A673 (cell line): ENCODE data around the gene POPDC2. TPM values are rescaled to one million over a fixed set of nuclear protein-coding genes. Genes with fewer than 3 reads are reported as not detected.

ENCODE experiments used
- BruUV-seq: library from RNA; stranded (reverse); fragments of 400-500 nt; replicated peaks from 2 replicates; lab custom pipeline; 2021; lab: Mats Ljungman, UMichigan
- CTCF ChIA-PET: fragments of 300-600 bp; sonication (Branson Sonifier 250); formaldehyde crosslinking; loops from one replicate; lab custom pipeline; 2022; ENCODE audit warnings: antibody characterized with exemption; lab: Charles Lee
- POLR2A ChIA-PET: fragments of 300-600 bp; sonication (Branson Sonifier 250); formaldehyde crosslinking; loops from one replicate; lab custom pipeline; 2022; ENCODE audit warnings: antibody characterized with exemption; ENCODE audit not compliant: low non-redundant PET; lab: Charles Lee
- DNase-seq: peaks from one replicate; pipeline ENCODE4 v3.0.0-alpha.2; 2015; ENCODE audit warnings: low spot score
- H3K27ac ChIP-seq: fragments of 200-600 bp; sonication (generic); 2 replicates; pipeline ENCODE4 v1.5.1; 2016; ENCODE audit warnings: mixed run types, low read depth, mild to moderate bottlenecking, mixed read lengths, antibody characterized with exemption, low read length; ENCODE audit not compliant: poor library complexity, severe bottlenecking
- H3K27me3 ChIP-seq: fragments of 200-600 bp; sonication (generic); replicated peaks from 2 replicates; pipeline ENCODE4 v1.6.1; 2017; ENCODE audit warnings: mixed run types, low read depth, mild to moderate bottlenecking, mixed read lengths, antibody characterized with exemption, low read length; ENCODE audit not compliant: insufficient read depth, poor library complexity
- H3K36me3 ChIP-seq: fragments of 200-600 bp; sonication (generic); 2 replicates; pipeline ENCODE4 v1.6.1; 2016; ENCODE audit warnings: mixed run types, mild to moderate bottlenecking, mixed read lengths, antibody characterized with exemption, low read length; ENCODE audit not compliant: insufficient read depth, poor library complexity, severe bottlenecking
- H3K4me1 ChIP-seq: fragments of 200-600 bp; sonication (generic); 2 replicates; pipeline ENCODE4 v1.6.1; 2017; ENCODE audit warnings: mixed run types, mild to moderate bottlenecking, mixed read lengths, antibody characterized with exemption, low read length; ENCODE audit not compliant: insufficient read depth, poor library complexity, severe bottlenecking
- H3K4me3 ChIP-seq: fragments of 200-600 bp; sonication (generic); 2 replicates; pipeline ENCODE4 v1.5.1; 2016; ENCODE audit warnings: low read depth, mixed run types, mild to moderate bottlenecking, mixed read lengths, low read length; ENCODE audit not compliant: poor library complexity, severe bottlenecking
- H3K9me3 ChIP-seq: fragments of 200-600 bp; sonication (generic); 2 replicates; pipeline ENCODE4 v1.6.1; 2016; ENCODE audit warnings: mixed run types, low read depth, mild to moderate bottlenecking, mixed read lengths, antibody characterized with exemption, low read length; ENCODE audit not compliant: poor library complexity, severe bottlenecking
- EZH2 ChIP-seq: fragments of 200-600 bp; sonication (generic); IDR thresholded peaks from 2 replicates; pipeline ENCODE4 v1.6.1; 2017; ENCODE audit warnings: borderline replicate concordance, low read depth, mild to moderate bottlenecking, mixed read lengths, antibody characterized with exemption, low read length; ENCODE audit not compliant: poor library complexity, severe bottlenecking
- intact Hi-C: fragments of 100-400 bp; cut with micrococcal nuclease; formaldehyde crosslinking; loops from one replicate; pipeline ENCODE4 v1.10.0; 2022; ENCODE audit not compliant: unreplicated experiment
- total RNA-seq: library from RNA; stranded (reverse); gene quantifications from 2 replicates; pipeline ENCODE4 v1.2.3, GENCODE V29; 2021
- TF ChIP-seq, protein P1 (sequence below): fragments of 300-800, 200-600 bp; sonication (generic); conservative IDR thresholded peaks from 2 replicates; pipeline ENCODE4 v1.5.1; 2017; ENCODE audit warnings: low read depth, mild to moderate bottlenecking, antibody characterized with exemption, low read length, moderate library complexity, mixed read lengths

POPDC2 gene
- total RNA-seq, 1 experiment from 2014 or later = 0.99 TPM

DNA sequence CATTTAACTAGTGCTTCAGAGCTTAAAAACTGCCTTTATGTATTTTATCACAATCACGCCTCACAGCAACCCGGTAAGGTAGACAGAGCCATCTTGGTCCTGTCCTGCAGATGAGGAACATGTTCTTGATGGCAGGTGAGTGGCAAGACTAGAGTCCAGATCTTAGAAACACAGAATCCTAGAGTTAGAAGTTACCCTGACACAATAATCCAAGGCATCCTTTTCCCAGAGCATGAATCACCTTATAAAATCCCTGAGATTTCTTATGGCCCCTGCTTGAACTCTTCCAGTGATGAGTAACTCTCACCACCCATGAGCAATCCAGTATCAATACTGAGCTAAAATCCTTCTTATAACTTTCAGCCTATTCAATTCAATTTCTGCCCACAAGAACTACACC is 16.9 kb downstream of the POPDC2 start:
- no peak for TF ChIP-seq EZH2
- TF ChIP-seq, protein P1, sequence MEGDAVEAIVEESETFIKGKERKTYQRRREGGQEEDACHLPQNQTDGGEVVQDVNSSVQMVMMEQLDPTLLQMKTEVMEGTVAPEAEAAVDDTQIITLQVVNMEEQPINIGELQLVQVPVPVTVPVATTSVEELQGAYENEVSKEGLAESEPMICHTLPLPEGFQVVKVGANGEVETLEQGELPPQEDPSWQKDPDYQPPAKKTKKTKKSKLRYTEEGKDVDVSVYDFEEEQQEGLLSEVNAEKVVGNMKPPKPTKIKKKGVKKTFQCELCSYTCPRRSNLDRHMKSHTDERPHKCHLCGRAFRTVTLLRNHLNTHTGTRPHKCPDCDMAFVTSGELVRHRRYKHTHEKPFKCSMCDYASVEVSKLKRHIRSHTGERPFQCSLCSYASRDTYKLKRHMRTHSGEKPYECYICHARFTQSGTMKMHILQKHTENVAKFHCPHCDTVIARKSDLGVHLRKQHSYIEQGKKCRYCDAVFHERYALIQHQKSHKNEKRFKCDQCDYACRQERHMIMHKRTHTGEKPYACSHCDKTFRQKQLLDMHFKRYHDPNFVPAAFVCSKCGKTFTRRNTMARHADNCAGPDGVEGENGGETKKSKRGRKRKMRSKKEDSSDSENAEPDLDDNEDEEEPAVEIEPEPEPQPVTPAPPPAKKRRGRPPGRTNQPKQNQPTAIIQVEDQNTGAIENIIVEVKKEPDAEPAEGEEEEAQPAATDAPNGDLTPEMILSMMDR = no peak
- DNase-seq = no peak

DNA sequence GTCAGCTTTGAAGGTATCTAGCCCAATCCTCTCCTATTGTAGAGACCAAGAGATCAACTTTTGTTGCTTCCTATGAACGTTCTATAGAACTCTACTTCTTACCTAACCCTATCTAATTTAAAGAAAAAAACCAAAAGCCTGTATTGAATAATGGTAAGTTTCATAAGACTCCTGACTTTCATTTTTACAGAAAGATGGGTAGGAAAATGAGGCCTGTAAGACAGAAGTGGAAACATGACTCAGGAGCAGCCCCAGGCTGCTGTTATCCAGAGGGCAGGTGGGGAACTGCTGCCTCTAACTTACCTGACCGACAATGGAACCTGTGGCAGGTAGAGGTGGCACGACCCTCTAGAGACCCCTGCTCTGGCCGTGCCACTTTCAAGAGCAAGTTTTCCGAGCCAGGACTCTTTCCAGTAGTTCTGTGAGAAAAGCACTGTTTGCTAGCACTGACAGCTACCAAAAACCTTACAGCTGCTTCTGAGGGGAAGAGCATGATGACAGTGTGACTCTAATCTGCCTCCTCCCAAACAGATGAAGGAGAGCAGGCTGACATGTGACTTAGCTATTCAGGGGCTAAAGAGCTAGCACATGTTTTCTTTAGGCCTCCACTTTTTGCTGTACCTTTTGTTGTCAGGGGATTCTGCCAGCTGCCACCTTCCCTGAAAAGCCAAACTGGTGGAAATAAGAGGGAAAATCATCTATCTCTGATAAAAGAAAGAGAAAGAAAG is 17.5 kb downstream of the POPDC2 start:
- intact Hi-C loops = no loop called here
- CTCF ChIA-PET = no interaction called here
- POLR2A ChIA-PET = no interaction called here

More for the DNA sequence above, 16.9 kb downstream of the POPDC2 start:
- H3K27ac ChIP-seq = no peak overlapping the region
- no peaks in the 10 kb centered on the region for H3K9me3 ChIP-seq
- CTCF ChIA-PET = interaction anchor here (0.6 kb wide), 1 partner anchor 433 kb away, joined by 7 read pairs; no protein-coding TSS in a partner anchor
- no TSS peak for BruUV-seq
- no peak overlapping the region for H3K4me3 ChIP-seq
- H3K4me1 ChIP-seq = peaks cover 9% of the 10 kb centered on the region
- H3K27me3 ChIP-seq = no peaks in the 10 kb centered on the region
- intact Hi-C loops = no loop called here
- POLR2A ChIA-PET = no interaction called here
- H3K36me3 ChIP-seq = no peaks in the 10 kb centered on the region

DNA sequence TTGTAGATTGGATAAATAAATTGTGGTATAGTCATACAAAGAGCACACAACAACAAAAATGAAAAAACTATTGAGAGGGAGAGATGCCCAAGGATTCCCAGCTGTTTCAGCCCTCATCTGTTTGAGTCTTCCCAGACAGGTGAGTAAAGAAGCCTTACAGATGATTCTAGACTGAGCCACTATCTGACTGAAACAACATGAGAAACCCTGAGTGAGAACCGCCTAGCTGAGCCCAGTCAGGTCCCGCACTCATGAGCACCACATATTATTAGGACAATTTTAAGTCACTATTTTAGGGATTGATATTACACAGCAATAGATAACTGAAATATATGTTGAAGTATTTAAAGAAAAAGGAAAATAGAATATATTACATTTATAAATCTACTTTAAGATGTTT is 19.0 kb downstream of the POPDC2 start:
- no peak overlapping the region for H3K4me3 ChIP-seq
- no peak for DNase-seq
- intact Hi-C loops = no loop called here
- no TSS peak for BruUV-seq
- no peaks in the 10 kb centered on the region for H3K36me3 ChIP-seq
- no peak overlapping the region for H3K27ac ChIP-seq
- POLR2A ChIA-PET = no interaction called here
- no peaks in the 10 kb centered on the region for H3K27me3 ChIP-seq
- TF ChIP-seq EZH2 = no peak
- TF ChIP-seq, protein P1 = no peak
- H3K4me1 ChIP-seq = peaks cover 14% of the 10 kb centered on the region
- CTCF ChIA-PET = no interaction called here
- no peaks in the 10 kb centered on the region for H3K9me3 ChIP-seq

More for the DNA sequence above, 17.5 kb downstream of the POPDC2 start:
- TF ChIP-seq, protein P1 = no peak
- no peak for TF ChIP-seq EZH2
- H3K27ac ChIP-seq = no peak overlapping the region
- DNase-seq = no peak
- BruUV-seq = no TSS peak
- H3K36me3 ChIP-seq = no peaks in the 10 kb centered on the region
- H3K4me1 ChIP-seq = peaks cover 14% of the 10 kb centered on the region
- H3K4me3 ChIP-seq = no peak overlapping the region
- H3K27me3 ChIP-seq = no peaks in the 10 kb centered on the region
- H3K9me3 ChIP-seq = no peaks in the 10 kb centered on the region
